CD4-positive, alpha-beta T cell (primary cell): Measurements from ENCODE around the gene MRPL1. TPM values are rescaled to one million over a fixed set of nuclear protein-coding genes. Genes with fewer than 3 reads are reported as not detected.

ENCODE experiments used
- ATAC-seq: fragments of 200-7000 bp; cut with Tn5 transposase; one replicate; pipeline ENCODE4 v1.10.0; 2022; ENCODE audit warnings: mild to moderate bottlenecking; ENCODE audit not compliant: poor library complexity
- CTCF ChIA-PET: fragments of 350-600 bp; sonication (Branson Sonifier 250); formaldehyde crosslinking; loops from one replicate; lab custom pipeline; 2021; ENCODE audit warnings: antibody characterized with exemption, inconsistent platforms; lab: Charles Lee
- POLR2A ChIA-PET: fragments of 350-600 bp; sonication (Branson Sonifier 250); formaldehyde crosslinking; loops from one replicate; lab custom pipeline; 2021; ENCODE audit warnings: antibody characterized with exemption, inconsistent platforms; lab: Charles Lee
- DNase-seq, 14 experiments: peaks; one replicate each; pipeline ENCODE4 v3.0.0-alpha.2; 2013 to 2020; ENCODE audit warnings: mixed read lengths in 2 of 14
- H3K27ac ChIP-seq, 2 donors: one replicate each; pipeline versions ENCODE4 v1.5.1 to v1.7.0; 2013; ENCODE audit warnings: low read length in 2 of 2, low read depth in 1 of 2, mild to moderate bottlenecking in 1 of 2
- H3K27me3 ChIP-seq, 2 experiments: 1 replicate in 1 of 2; 2 replicates in 1 of 2; pipeline versions ENCODE4 v1.6.1 to v1.7.0; 2013; ENCODE audit warnings: low read length in 2 of 2, control low read depth in 1 of 2, mild to moderate bottlenecking in 1 of 2, moderate library complexity in 1 of 2; ENCODE audit not compliant: insufficient read depth in 2 of 2, control insufficient read depth in 1 of 2
- H3K36me3 ChIP-seq: one replicate; pipeline ENCODE4 v1.6.1; 2013; ENCODE audit warnings: low read length, control low read depth; ENCODE audit not compliant: insufficient read depth
- H3K4me1 ChIP-seq: one replicate; pipeline ENCODE4 v1.6.1; 2013; ENCODE audit warnings: low read length, control low read depth; ENCODE audit not compliant: insufficient read depth
- H3K4me3 ChIP-seq: one replicate; pipeline ENCODE4 v1.5.1; 2013; ENCODE audit warnings: mild to moderate bottlenecking, low read length, moderate library complexity
- H3K9me3 ChIP-seq, 2 experiments: 1 replicate in 1 of 2; 2 replicates in 1 of 2; pipeline versions ENCODE4 v1.6.1 to v1.7.0; 2013; ENCODE audit warnings: low read length in 2 of 2, mild to moderate bottlenecking in 2 of 2, control low read depth in 1 of 2, moderate library complexity in 1 of 2; ENCODE audit not compliant: control insufficient read depth in 1 of 2, insufficient read depth in 1 of 2
- H3K27ac Mint-ChIP-seq: one replicate; pipeline ENCODE4 v1.8.0; 2020; ENCODE audit warnings: mixed read lengths
- H3K27me3 Mint-ChIP-seq: one replicate; pipeline ENCODE4 v1.8.0; 2021; ENCODE audit warnings: mixed read lengths
- H3K36me3 Mint-ChIP-seq: one replicate; pipeline ENCODE4 v1.8.0; 2021; ENCODE audit warnings: low read depth, mixed read lengths
- H3K4me1 Mint-ChIP-seq: one replicate; pipeline ENCODE4 v1.8.0; 2021; ENCODE audit warnings: low read depth, mixed read lengths
- H3K4me3 Mint-ChIP-seq: one replicate; pipeline ENCODE4 v1.8.0; 2020; ENCODE audit warnings: mild to moderate bottlenecking, mixed read lengths
- H3K9me3 Mint-ChIP-seq: one replicate; pipeline ENCODE4 v1.8.0; 2020; ENCODE audit warnings: mixed read lengths
- intact Hi-C, 2 experiments: fragments of 100-400 bp; cut with DNase I in 1 of 2; cut with micrococcal nuclease in 1 of 2; formaldehyde crosslinking; loops; one replicate each; pipeline versions ENCODE4 v1.15.1 to v1.9.0; 2023 to 2025; cut with DNase I, micrococcal nuclease
- total RNA-seq, 174 experiments: library from RNA in 2 of 174; stranded (reverse) in 2 of 174; gene quantifications; one replicate each; pipeline ENCODE4 v1.2.3 and lab custom pipeline; 2021 to 2026
- TF ChIP-seq, protein P1 (sequence below): fragments of 200-600 bp; IDR thresholded peaks from one replicate; pipeline ENCODE4 v1.8.0; 2022; ENCODE audit warnings: antibody characterized with exemption, mild to moderate bottlenecking

MRPL1 gene
- total RNA-seq, 2 experiments from 2014 or later: 14.8 to 17.5 TPM

DNA sequence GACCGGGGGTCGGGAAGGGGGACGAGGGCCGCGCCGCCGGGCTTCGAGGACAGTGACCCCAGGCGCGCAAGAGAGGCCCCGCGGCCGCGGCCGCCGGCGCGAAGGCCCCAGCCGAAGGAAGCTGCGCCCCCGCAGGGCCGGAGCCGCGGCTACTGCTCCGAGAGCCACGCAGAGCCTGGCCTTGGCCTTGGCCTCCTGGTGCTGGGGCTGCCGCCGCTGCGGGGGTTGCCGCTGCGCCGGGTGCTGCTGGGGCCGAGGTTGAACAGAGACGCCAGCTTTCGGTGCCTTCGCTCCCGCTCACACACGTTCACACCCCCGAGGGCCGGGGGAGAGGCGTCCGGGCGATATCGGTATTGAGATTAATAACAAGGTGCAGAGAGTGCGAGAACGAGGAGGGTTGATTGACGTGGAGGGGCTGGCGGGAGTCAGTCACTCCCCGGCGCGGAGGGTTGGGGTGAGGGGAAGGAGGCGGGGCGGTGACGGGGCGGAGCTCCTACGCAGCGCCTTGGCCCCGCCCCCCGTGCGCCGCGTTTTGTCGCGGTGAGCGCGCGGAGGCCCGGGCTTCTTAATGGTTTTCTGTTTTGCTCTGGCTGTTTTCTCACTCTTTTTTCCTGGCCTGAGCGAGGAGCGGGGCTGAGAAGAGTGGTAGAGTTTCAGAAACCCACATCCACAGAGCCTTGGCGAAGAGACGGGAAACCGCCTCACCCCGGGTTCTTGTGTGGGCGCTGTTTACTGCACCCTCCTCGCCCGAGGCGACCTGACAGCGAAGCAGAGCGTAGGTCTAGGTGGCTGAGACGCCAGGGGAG, 42.6 kb upstream of the MRPL1 start:
- ChIA-PET CTCF (interaction anchor here (1.4 to 2.9 kb wide), 4 partner anchors 33 to 42 kb away, joined by 7 to 28 read pairs (median 10); partner anchors contain the start of gene MRPL1), POLR2A (interaction anchor here (0.5 to 16.4 kb wide), 36 partner anchors 8 to 1673 kb away, joined by 3 to 1450 read pairs (median 4); partner anchors contain the start of genes CCNI and MRPL1)
- Histone ChIP-seq H3K4me1 (peaks cover 43% of the 10 kb centered on the region), H3K9me3 (no peaks in the 10 kb centered on the region), H3K27ac (peak overlapping the region; percentile 86 to 98), H3K4me3 (peak overlapping the region; percentile 60), H3K27me3 (no peaks in the 10 kb centered on the region), H3K36me3 (no peaks in the 10 kb centered on the region)
- ATAC-seq: peak; percentile 73
- peak overlapping the region; percentile 97 for H3K4me3 Mint-ChIP-seq
- peaks cover 71% of the 10 kb centered on the region for H3K4me1 Mint-ChIP-seq
- peak overlapping the region; percentile 96 for H3K27ac Mint-ChIP-seq
- no peaks in the 10 kb centered on the region for H3K9me3 Mint-ChIP-seq
- peaks cover 43% of the 10 kb centered on the region for H3K36me3 Mint-ChIP-seq
- TF ChIP-seq, protein P1, sequence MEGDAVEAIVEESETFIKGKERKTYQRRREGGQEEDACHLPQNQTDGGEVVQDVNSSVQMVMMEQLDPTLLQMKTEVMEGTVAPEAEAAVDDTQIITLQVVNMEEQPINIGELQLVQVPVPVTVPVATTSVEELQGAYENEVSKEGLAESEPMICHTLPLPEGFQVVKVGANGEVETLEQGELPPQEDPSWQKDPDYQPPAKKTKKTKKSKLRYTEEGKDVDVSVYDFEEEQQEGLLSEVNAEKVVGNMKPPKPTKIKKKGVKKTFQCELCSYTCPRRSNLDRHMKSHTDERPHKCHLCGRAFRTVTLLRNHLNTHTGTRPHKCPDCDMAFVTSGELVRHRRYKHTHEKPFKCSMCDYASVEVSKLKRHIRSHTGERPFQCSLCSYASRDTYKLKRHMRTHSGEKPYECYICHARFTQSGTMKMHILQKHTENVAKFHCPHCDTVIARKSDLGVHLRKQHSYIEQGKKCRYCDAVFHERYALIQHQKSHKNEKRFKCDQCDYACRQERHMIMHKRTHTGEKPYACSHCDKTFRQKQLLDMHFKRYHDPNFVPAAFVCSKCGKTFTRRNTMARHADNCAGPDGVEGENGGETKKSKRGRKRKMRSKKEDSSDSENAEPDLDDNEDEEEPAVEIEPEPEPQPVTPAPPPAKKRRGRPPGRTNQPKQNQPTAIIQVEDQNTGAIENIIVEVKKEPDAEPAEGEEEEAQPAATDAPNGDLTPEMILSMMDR: no peak
- intact Hi-C loops: loop anchor here (1.0 to 5.0 kb wide), 6 partner anchors 17 to 83 kb away; partner anchors contain the start of gene MRPL1 (in 2 of the 2)
- peak; percentile 91 to 98 (median 96) for DNase-seq
- H3K27me3 Mint-ChIP-seq: peaks cover 4% of the 10 kb centered on the region

DNA sequence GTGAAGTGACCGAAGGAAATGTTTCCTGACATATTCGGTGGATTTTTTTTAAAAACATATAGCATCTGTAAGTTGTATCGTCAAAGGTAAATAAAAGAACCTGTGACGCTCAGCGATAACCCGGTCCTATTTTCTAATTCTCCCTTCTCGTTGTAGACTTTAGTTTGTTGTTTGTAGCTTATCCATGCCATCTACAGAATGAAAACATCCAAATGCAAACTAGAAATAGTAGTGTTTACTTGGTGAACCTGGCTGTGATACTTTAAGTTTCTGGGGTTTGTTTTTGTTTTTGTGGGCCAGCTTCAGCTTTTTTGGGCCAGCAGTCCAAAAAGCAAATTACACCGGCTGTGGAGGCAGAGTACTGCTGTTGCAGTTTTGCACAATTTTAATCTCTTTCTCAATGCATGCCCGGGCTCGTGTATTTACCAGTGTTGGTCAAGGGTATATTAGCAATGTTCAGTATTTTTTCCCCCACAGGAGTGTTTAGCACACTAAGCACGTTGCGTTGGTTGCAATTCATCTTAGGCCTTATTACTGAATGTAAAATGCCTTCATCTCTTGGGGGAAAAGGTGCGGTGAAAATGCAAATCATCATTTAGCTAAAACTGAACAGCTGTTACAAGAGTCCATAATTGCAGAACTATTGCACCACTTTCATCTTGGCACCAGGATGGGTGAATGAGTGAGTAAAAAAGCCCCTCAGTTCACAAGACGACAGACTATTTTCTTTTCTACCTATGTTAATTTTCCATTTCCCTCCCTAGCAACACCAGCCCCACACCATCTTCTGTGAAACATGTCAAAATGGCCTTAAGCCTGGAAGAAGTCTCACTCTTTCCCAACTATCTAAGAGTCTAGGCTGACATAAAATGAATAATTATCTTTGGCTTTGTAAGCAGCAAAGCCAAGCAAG, 41.7 kb upstream of the MRPL1 start:
- Mint-ChIP-seq H3K36me3 (peaks cover 36% of the 10 kb centered on the region), H3K4me3 (peak overlapping the region; percentile 97), H3K4me1 (peaks cover 71% of the 10 kb centered on the region), H3K27me3 (peaks cover 4% of the 10 kb centered on the region), H3K9me3 (no peaks in the 10 kb centered on the region), H3K27ac (peak overlapping the region; percentile 96)
- TF ChIP-seq, protein P1: no peak
- Histone ChIP-seq H3K27me3 (no peaks in the 10 kb centered on the region), H3K9me3 (no peaks in the 10 kb centered on the region), H3K4me1 (peaks cover 39% of the 10 kb centered on the region), H3K36me3 (no peaks in the 10 kb centered on the region), H3K27ac (peak overlapping the region; percentile 86 to 98), H3K4me3 (peak overlapping the region; percentile 60)
- intact Hi-C loops: loop anchor here (1.0 to 5.0 kb wide), 3 partner anchors 33 to 84 kb away; partner anchors contain the start of gene MRPL1 (in 2 of the 2)
- CTCF ChIA-PET: interaction anchor here (1.4 to 2.9 kb wide), 4 partner anchors 32 to 41 kb away, joined by 7 to 28 read pairs (median 10); partner anchors contain the start of gene MRPL1
- ATAC-seq: no peak
- DNase-seq: peak in 4 of 14 experiments; percentile 8 to 59 (median 46)
- POLR2A ChIA-PET: interaction anchor here (0.6 to 16.4 kb wide), 30 partner anchors 8 to 1607 kb away, joined by 3 to 1450 read pairs (median 4); partner anchors contain the start of genes CCNI, MRPL1 and SCARB2
